Hematopoietic multipotent progenitor cell (in vitro differentiated cells): Measurements from ENCODE around the gene OBP2A. TPM values are rescaled to one million over a fixed set of nuclear protein-coding genes. Genes with fewer than 3 reads are reported as not detected.
"Not testable (repeated sequence)": the region's sequence is repeated elsewhere in the genome, so short reads cannot be mapped to it uniquely, and the experiment has no call there.

Experiments used
- DNase-seq, 3 donors: peaks; one replicate each; pipeline ENCODE4 v3.0.0-alpha.2; 2011 to 2015; ENCODE audit warnings: low read depth in 2 of 3, low spot score in 2 of 3
- total RNA-seq: library from RNA; depleted of rRNA; stranded (reverse); fragments of >200 nt; gene quantifications from one replicate; pipeline ENCODE4 v1.2.3, GENCODE V29; 2012

OBP2A gene
- total RNA-seq, 1 donor: not detected

DNA sequence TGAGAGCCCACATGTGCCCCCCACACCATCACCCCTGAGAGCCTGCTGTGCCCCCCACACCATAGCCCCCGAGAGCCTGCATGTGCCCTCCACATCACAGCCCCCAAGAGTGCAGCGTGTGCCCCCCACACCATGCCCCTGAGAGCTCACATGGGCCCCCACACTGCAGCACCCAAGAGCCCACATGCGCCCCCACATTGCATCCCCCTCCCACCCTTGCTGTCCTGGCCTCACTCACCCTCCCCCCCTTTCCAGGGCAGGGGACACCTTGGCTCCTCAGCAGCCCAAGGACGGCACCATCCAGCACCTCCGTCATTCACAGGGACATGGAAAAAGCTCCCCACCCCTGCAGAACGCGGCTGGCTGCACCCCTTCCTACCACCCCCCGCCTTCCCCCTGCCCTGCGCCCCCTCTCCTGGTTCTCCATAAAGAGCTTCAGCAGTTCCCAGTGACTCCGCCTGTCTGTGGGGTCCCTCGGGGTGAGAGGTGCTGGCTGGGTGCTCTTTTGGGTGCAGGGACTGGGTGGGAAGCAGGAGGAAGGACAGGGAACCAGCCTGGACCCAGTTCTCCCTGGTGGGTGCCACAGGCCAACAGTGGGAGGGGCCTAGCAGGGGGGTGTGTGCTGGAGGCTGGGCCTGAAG is 19.7 kb upstream of the OBP2A start:
- no peak for DNase-seq

- DNase-seq: no peak
These were observed 19.0 kb upstream of the OBP2A start for GRCh38 chr9:135526730-135527571.

- DNase-seq: not testable (repeated sequence)
These were observed 17.0 kb upstream of the OBP2A start for GRCh38 chr9:135528842-135529435.

- no peak for DNase-seq
These were observed 15.8 kb upstream of the OBP2A start for GRCh38 chr9:135530146-135530545.

- no peak for DNase-seq
These were observed 14.8 kb upstream of the OBP2A start for GRCh38 chr9:135531096-135531495.

- DNase-seq: no peak
These were observed 12.8 kb upstream of the OBP2A start for GRCh38 chr9:135533113-135533512.

- no peak for DNase-seq
These were observed 12.3 kb upstream of the OBP2A start for GRCh38 chr9:135533674-135534073.

- not testable (repeated sequence) for DNase-seq
These were observed 11.7 kb upstream of the OBP2A start for GRCh38 chr9:135534192-135534711.

DNA sequence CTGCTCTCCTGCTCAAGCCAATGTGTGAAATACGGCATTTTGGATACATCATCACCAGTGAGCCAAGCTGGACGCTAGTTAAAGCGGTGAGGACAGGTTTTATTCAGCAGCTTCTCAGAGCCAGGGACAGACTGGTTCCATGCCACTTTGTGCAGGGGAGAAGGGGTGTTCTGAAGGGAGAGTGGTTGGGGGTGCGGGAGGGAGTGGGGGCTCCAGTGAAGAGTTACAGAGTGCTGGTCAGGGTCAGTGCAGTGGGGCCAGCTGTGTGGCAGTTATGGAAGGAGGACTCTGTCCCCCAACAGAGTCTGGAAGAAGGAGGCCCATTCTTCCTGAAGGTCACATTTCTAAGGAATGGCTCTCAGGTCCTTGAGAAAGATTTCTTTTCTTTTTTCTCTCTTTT is 11.1 kb upstream of the OBP2A start:
- DNase-seq: not testable (repeated sequence)

DNA sequence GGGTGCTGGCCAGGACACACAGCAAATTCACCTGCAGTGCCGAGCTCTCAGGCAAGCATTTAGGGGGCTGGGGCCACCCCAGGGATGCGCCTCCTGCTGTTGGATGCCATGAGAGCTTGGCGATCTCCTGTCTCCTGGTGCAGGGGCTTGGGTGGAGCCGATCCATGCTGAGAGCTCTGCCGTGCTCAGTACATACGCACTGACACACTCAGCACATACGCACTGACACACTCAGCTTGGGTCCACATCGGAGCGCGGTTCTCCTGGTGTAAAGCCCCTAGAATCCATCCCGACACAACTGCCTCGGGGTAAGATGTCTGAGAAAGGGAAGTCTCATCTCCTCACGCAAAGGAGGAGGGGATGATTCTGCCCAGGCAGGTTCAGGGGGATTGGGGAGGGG is 10.3 kb upstream of the OBP2A start:
- not testable (repeated sequence) for DNase-seq

- DNase-seq: no peak
These were observed 9.7 kb upstream of the OBP2A start for GRCh38 chr9:135536216-135536615.

DNA sequence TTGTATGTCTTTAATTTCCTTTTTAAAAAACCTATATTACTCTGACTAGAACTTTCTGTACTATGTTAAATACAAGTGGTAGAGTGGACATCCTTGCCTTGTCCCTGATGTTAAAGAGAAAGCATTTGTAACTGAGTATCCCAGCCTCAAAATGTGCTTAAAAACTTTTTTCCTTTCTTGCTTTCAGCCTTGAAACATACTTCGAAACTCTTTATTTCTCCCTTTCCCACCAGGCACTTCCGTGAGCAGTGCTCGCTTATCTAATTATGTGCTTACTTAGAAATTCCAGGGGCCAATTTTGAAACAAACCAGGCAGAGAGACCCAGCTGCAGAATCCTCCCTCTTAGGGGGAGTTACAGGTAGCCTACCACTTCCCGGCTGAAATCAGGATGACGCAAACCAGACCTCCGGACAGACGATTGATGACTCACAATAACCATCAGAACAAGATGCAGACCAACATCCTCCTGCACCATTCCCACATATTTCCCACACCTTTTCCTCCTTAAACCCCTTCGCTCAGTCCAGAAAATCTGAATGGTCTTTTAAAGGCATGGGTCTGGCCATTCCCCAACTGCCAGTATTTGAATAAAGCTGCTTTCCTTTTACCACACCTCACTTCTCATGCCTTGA is 2.5 kb upstream of the OBP2A start:
- DNase-seq: not testable (repeated sequence)

- no peak for DNase-seq
These were observed 818 bp upstream of the OBP2A start for GRCh38 chr9:135544981-135545635.

DNA sequence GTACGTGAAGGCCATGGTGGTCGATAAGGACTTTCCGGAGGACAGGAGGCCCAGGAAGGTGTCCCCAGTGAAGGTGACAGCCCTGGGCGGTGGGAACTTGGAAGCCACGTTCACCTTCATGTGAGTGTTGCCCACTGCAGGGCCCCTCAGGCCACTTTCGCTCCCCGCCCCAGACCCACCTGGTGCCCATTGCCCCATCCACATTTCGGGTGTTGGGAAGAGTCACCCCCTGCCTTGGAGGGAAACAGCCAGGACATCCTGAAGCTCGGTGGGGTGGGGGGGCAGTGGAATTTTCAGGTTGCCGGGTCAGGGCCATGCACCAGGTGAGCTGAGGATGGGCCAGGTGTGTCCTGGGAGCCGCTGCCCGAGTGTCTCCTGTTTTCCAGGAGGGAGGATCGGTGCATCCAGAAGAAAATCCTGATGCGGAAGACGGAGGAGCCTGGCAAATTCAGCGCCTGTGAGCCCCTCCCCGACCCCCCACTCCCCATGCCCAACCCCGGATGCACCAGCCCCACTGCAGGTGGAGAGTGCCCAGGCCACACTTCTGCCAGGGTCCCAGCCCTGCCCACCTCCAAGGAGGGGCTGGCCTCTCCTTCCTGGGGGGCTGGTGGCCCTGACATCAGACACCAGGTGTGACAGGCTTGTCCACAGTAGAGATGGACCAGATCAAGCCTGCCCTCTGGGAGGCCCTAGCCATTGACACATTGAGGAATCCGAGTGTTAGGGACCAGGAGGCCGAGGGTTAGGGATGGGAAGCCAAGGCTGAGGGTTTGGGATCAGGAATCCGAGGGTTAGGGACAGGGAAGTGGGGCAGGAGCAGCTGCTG is 1.1 kb downstream of the OBP2A start:
- not testable (repeated sequence) for DNase-seq

- DNase-seq: no peak
These were observed 2.1 kb downstream of the OBP2A start for GRCh38 chr9:135547756-135548736.

- DNase-seq: not testable (repeated sequence)
These were observed 3.8 kb downstream of the OBP2A start for GRCh38 chr9:135549478-135550343.

DNA sequence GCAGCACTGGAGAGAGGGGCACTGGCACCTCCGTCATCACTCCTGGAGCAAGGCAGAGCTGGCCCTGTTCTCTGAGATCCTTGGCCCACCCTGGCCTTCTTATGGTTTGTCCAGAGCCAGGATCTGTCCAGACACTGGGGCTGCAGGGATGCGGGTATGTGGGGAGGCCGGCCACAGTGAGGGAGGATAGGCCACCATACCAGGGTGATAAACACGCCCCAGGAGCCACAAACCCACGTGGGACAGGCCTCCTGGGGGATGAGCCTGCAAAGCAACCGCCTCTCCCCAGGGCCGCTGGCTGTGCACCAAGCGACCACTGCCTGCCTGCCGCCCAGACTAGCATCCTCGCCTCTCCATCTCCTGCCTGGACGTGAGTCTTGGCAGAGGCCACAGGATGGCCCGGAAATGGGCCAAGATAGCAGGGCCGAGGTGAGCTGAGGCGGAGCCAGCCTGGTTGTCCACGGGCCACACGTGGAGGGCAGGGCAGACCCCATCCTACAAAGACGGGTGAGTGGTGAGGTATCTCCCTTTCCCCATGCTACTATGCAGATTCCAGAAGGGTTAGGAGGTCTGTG is 4.5 kb downstream of the OBP2A start:
- no peak for DNase-seq
